Skeletal muscle satellite cell (primary cell): Measurements from ENCODE around the gene ARRDC1. TPM values are rescaled to one million over a fixed set of nuclear protein-coding genes. Genes with fewer than 3 reads are reported as not detected.

Experiments
- small RNA-seq: library from RNA; depleted of rRNA; stranded (forward); fragments of <200 nt; gene quantifications from one replicate; pipeline ENCODE3, GENCODE V24; 2012

The ARRDC1 gene

Small RNA genes lying within 50 kb of the gene (small RNA-seq; reads per million reads assigned to genes)
- not detected for gene RF00017
